ENCODE results near the gene KRT73.

Gene KRT73

DNA sequence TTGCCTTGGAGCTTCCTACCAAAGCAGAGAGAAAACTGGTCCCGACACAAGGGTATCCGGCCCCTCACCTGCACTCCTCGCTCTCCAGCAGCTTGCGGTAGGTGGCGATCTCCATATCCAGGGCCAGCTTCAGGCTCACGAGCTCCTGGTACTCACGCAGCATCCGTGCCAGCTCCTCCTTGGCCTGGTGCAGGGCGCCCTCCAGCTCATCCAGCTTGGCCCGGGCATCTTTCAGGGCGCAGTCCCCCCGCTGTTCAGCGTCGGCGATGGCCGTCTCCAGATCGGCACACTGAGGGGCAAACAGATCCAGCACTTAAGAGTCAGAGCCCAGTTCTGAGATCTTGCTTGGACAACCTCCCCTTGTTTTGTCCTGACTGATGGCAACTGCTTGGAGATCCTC lies 30.8 kb downstream of the KRT73 start:
- 86 to 87% methylated on average over 17 of the region's 17 CpGs for WGBS, 2 experiments
- Histone ChIP-seq H3K36me3 (ENCODE audit: control insufficient read depth, insufficient read depth, low read length) (no peaks in the 10 kb centered on the region), H3K4me3 (ENCODE audit: insufficient read depth, low read depth, low read length) (no peak overlapping the region), H3K27ac (ENCODE audit: insufficient read depth, low read depth, low read length, poor library complexity, severe bottlenecking) (no peak overlapping the region), H3K4me1 (ENCODE audit: control insufficient read depth, insufficient read depth, low read length) (no peaks in the 10 kb centered on the region), H3K9me3 (ENCODE audit: control insufficient read depth, low read length) (no peaks in the 10 kb centered on the region), H3K27me3 (ENCODE audit: control insufficient read depth, insufficient read depth, low read length, poor library complexity, severe bottlenecking) (no peaks in the 10 kb centered on the region)

DNA sequence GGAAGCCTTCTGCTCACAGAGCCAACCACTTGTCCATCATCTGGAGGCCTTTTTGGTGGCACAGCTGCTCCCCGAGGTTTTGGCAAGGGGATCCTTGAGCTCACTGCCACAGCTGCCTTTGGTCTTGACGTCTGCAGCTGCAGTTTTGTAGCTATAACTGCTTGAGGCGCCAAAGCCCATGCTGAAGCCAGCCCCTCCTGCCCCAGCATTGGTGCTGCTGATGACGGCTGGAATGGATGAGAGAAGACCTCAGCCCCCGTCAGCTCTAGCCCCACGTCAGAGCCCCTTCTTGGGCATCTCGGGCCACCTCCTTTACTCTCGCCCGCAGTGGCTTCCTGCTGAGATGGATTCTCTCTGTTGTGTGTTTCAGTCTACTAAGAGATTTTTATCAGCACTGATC lies 32.4 kb downstream of the KRT73 start:
- no peaks in the 10 kb centered on the region for H3K9me3 ChIP-seq (ENCODE audit: control insufficient read depth, low read length)
- H3K4me1 ChIP-seq (ENCODE audit: control insufficient read depth, insufficient read depth, low read length) = no peaks in the 10 kb centered on the region
- WGBS, 2 experiments = 77 to 81% methylated on average over 9 of the region's 9 CpGs
- H3K36me3 ChIP-seq (ENCODE audit: control insufficient read depth, insufficient read depth, low read length) = no peaks in the 10 kb centered on the region
- no peak overlapping the region for H3K27ac ChIP-seq (ENCODE audit: insufficient read depth, low read depth, low read length, poor library complexity, severe bottlenecking)
- no peak overlapping the region for H3K4me3 ChIP-seq (ENCODE audit: insufficient read depth, low read depth, low read length)
- H3K27me3 ChIP-seq (ENCODE audit: control insufficient read depth, insufficient read depth, low read length, poor library complexity, severe bottlenecking) = no peaks in the 10 kb centered on the region

DNA sequence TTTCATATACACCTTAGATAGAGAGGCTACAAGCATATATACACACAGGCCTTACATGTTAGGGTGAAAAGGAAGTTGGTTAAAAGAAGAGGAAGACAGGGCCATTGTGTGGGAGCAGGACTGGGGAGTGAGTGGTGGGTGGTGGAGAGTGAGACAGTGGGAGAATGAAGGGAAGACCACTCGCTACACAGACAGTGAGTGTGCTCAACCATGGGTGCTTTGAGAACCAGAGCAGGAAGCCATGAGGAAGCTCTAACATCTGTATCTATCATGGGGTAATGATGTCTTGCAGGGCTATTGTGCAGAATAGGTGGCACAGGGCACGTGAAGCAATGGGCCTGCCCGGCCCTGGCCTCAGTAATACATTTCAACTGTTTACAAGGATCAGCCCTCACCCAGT lies 33.3 kb downstream of the KRT73 start:
- H3K27ac ChIP-seq (ENCODE audit: insufficient read depth, low read depth, low read length, poor library complexity, severe bottlenecking) = no peak overlapping the region
- H3K36me3 ChIP-seq (ENCODE audit: control insufficient read depth, insufficient read depth, low read length) = no peaks in the 10 kb centered on the region
- H3K9me3 ChIP-seq (ENCODE audit: control insufficient read depth, low read length) = no peaks in the 10 kb centered on the region
- no peaks in the 10 kb centered on the region for H3K27me3 ChIP-seq (ENCODE audit: control insufficient read depth, insufficient read depth, low read length, poor library complexity, severe bottlenecking)
- WGBS, 2 experiments = 86 to 99% methylated on average over 3 of the region's 3 CpGs
- no peaks in the 10 kb centered on the region for H3K4me1 ChIP-seq (ENCODE audit: control insufficient read depth, insufficient read depth, low read length)
- no peak overlapping the region for H3K4me3 ChIP-seq (ENCODE audit: insufficient read depth, low read depth, low read length)

DNA sequence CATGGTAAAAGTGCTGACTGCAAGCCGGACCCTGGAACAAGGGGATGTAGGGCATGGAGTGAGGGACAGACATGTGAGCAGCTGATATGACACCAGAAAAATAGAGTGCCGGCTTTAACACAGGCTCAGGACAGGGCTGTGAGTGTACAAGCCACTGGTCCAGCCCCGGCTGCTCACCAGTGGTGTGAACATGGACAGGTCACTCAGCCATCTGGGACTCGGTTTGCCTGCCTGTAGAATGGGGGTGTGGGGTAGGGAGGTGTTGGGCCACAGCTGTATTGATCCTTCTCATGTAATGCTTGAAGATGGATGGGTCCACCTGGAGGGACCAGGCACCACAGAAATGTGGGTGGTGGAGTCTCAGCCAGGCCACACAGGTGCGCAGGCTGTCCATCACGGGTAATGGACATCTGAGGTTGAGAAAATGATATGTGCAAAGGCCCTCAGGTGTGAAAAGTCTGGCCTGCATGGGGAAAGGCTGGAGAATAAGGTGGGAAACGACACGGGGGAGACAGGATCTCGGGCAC lies 34.1 kb downstream of the KRT73 start:
- Histone ChIP-seq H3K4me1 (ENCODE audit: control insufficient read depth, insufficient read depth, low read length) (no peaks in the 10 kb centered on the region), H3K36me3 (ENCODE audit: control insufficient read depth, insufficient read depth, low read length) (no peaks in the 10 kb centered on the region), H3K27me3 (ENCODE audit: control insufficient read depth, insufficient read depth, low read length, poor library complexity, severe bottlenecking) (no peaks in the 10 kb centered on the region), H3K4me3 (ENCODE audit: insufficient read depth, low read depth, low read length) (no peak overlapping the region), H3K9me3 (ENCODE audit: control insufficient read depth, low read length) (no peaks in the 10 kb centered on the region), H3K27ac (ENCODE audit: insufficient read depth, low read depth, low read length, poor library complexity, severe bottlenecking) (no peak overlapping the region)
- 94% methylated on average over 9 of the region's 9 CpGs for WGBS, 2 experiments

DNA sequence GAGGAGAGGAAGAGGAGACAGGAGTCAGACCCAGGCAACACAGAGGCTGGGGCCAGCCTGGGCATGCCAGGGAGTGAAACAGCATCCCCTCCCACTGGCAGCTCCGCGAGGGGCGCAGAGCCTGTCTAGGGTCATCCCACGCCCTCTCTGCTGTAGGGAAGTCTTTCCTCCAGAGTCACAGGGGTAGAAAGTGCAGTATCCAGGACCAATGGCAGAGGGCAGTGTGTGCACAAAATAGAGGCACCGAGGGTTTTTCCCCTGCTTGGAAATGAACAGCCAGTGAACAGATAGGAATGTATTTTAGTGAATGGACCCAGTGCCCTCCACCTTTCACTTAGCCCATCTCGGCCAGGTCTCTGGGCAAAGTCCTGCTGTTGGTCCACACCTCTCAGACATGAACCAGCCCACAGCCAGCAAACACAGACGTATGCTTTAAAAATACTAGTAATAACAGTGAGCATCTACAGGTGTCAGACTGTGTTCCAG lies 35.3 kb downstream of the KRT73 start:
- Histone ChIP-seq H3K9me3 (ENCODE audit: control insufficient read depth, low read length) (no peaks in the 10 kb centered on the region), H3K4me3 (ENCODE audit: insufficient read depth, low read depth, low read length) (no peak overlapping the region), H3K27me3 (ENCODE audit: control insufficient read depth, insufficient read depth, low read length, poor library complexity, severe bottlenecking) (no peaks in the 10 kb centered on the region), H3K36me3 (ENCODE audit: control insufficient read depth, insufficient read depth, low read length) (no peaks in the 10 kb centered on the region), H3K27ac (ENCODE audit: insufficient read depth, low read depth, low read length, poor library complexity, severe bottlenecking) (no peak overlapping the region), H3K4me1 (ENCODE audit: control insufficient read depth, insufficient read depth, low read length) (no peaks in the 10 kb centered on the region)
- whole genome bisulfite sequencing, 2 experiments = 21 to 23% methylated on average over 7 of the region's 7 CpGs

DNA sequence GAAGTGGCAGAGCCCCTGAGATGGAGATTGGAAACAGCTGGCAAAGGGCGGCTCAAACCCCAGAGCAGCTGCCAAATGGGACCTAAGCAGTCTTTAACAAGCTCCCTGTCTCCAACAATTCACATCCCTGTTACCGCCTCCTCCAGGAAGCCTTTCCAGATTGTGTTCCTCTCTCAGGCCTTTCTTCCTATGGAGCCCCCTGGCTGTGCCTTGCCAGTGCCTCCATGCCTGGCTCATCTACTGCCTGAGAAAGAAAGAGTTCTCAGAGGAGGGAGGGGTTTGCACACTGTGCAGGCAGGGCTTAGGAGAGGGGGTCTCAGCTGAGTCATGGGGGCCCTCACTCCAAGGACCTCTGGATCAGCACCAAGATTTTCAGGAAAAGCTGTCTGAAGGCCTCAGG lies 35.9 kb downstream of the KRT73 start:
- no peaks in the 10 kb centered on the region for H3K36me3 ChIP-seq (ENCODE audit: control insufficient read depth, insufficient read depth, low read length)
- WGBS, 2 experiments = 66 to 79% methylated on average over 2 of the region's 2 CpGs
- H3K9me3 ChIP-seq (ENCODE audit: control insufficient read depth, low read length) = no peaks in the 10 kb centered on the region
- no peak overlapping the region for H3K4me3 ChIP-seq (ENCODE audit: insufficient read depth, low read depth, low read length)
- no peaks in the 10 kb centered on the region for H3K27me3 ChIP-seq (ENCODE audit: control insufficient read depth, insufficient read depth, low read length, poor library complexity, severe bottlenecking)
- H3K27ac ChIP-seq (ENCODE audit: insufficient read depth, low read depth, low read length, poor library complexity, severe bottlenecking) = no peak overlapping the region
- H3K4me1 ChIP-seq (ENCODE audit: control insufficient read depth, insufficient read depth, low read length) = no peaks in the 10 kb centered on the region

DNA sequence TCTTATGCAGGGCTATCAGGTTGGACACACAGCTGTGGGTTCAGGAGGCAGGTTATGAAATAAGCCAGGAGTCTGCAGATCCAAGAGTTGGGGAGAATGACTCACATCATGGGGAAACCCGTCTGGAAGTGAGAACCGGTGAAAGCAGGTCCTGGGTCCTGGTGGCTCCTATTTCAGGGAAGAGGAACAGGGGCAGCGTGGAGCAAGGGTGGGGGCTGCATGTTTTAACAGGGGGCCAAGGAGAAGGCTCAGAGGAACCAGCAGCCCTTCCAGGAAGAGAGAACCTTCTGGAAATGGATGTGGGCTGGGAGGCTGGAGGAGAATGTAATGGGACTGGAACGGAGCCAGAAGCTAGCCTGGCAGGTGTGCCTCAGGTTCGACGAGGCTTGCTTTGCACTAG lies 36.9 kb downstream of the KRT73 start:
- 94 to 96% methylated on average over 6 of the region's 6 CpGs for WGBS, 2 experiments
- H3K4me3 ChIP-seq (ENCODE audit: insufficient read depth, low read depth, low read length) = no peak overlapping the region
- no peaks in the 10 kb centered on the region for H3K9me3 ChIP-seq (ENCODE audit: control insufficient read depth, low read length)
- H3K27ac ChIP-seq (ENCODE audit: insufficient read depth, low read depth, low read length, poor library complexity, severe bottlenecking) = no peak overlapping the region
- H3K27me3 ChIP-seq (ENCODE audit: control insufficient read depth, insufficient read depth, low read length, poor library complexity, severe bottlenecking) = no peaks in the 10 kb centered on the region
- no peaks in the 10 kb centered on the region for H3K4me1 ChIP-seq (ENCODE audit: control insufficient read depth, insufficient read depth, low read length)
- no peaks in the 10 kb centered on the region for H3K36me3 ChIP-seq (ENCODE audit: control insufficient read depth, insufficient read depth, low read length)

DNA sequence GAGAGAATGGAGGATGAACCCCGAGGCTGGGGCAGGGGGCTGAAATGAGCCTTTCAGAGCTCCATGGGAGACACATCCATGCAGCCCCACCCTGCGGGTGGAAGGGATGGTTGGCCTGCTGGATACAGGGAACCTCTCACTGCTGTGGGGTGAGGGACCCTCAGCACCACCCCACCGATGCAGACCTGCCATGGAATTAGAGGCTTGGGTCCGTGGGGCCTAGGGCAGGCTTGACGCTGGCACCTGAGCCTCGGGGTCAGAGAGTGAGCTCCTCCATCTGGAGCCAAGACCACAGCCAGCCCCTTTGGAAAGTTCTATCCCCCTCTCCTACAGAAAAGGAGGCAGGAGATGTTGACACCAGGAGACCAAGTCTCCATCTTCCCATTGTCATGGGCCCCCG lies 37.3 kb downstream of the KRT73 start:
- H3K27ac ChIP-seq (ENCODE audit: insufficient read depth, low read depth, low read length, poor library complexity, severe bottlenecking) = no peak overlapping the region
- no peaks in the 10 kb centered on the region for H3K9me3 ChIP-seq (ENCODE audit: control insufficient read depth, low read length)
- 94% methylated on average over 7 of the region's 7 CpGs for WGBS, 2 experiments
- H3K4me1 ChIP-seq (ENCODE audit: control insufficient read depth, insufficient read depth, low read length) = no peaks in the 10 kb centered on the region
- H3K36me3 ChIP-seq (ENCODE audit: control insufficient read depth, insufficient read depth, low read length) = no peaks in the 10 kb centered on the region
- H3K27me3 ChIP-seq (ENCODE audit: control insufficient read depth, insufficient read depth, low read length, poor library complexity, severe bottlenecking) = no peaks in the 10 kb centered on the region
- no peak overlapping the region for H3K4me3 ChIP-seq (ENCODE audit: insufficient read depth, low read depth, low read length)

DNA sequence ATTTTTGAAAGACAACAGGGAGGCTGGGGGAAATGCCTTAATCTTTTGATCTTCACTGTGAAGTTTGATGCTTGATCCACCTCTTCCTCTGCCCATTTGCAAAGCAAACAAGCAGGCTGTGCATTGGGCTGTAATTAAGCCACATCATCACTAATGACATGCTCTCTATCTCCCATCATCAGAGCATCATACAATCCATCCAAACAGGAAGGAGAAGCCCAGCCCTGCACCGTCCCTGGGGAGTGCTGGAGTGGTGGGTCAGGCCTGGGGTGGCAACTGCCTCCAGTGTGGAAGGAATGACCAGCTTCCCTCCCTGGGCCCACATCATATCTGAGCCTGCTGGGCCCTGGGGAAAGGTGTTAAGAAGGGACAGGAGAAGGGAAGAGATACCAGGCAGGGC lies 37.9 kb downstream of the KRT73 start:
- no peaks in the 10 kb centered on the region for H3K27me3 ChIP-seq (ENCODE audit: control insufficient read depth, insufficient read depth, low read length, poor library complexity, severe bottlenecking)
- H3K36me3 ChIP-seq (ENCODE audit: control insufficient read depth, insufficient read depth, low read length) = no peaks in the 10 kb centered on the region
- no peaks in the 10 kb centered on the region for H3K9me3 ChIP-seq (ENCODE audit: control insufficient read depth, low read length)
- 93 to 100% methylated on average over 1 of the region's 1 CpG for WGBS, 2 experiments
- no peak overlapping the region for H3K4me3 ChIP-seq (ENCODE audit: insufficient read depth, low read depth, low read length)
- H3K4me1 ChIP-seq (ENCODE audit: control insufficient read depth, insufficient read depth, low read length) = no peaks in the 10 kb centered on the region
- H3K27ac ChIP-seq (ENCODE audit: insufficient read depth, low read depth, low read length, poor library complexity, severe bottlenecking) = no peak overlapping the region

DNA sequence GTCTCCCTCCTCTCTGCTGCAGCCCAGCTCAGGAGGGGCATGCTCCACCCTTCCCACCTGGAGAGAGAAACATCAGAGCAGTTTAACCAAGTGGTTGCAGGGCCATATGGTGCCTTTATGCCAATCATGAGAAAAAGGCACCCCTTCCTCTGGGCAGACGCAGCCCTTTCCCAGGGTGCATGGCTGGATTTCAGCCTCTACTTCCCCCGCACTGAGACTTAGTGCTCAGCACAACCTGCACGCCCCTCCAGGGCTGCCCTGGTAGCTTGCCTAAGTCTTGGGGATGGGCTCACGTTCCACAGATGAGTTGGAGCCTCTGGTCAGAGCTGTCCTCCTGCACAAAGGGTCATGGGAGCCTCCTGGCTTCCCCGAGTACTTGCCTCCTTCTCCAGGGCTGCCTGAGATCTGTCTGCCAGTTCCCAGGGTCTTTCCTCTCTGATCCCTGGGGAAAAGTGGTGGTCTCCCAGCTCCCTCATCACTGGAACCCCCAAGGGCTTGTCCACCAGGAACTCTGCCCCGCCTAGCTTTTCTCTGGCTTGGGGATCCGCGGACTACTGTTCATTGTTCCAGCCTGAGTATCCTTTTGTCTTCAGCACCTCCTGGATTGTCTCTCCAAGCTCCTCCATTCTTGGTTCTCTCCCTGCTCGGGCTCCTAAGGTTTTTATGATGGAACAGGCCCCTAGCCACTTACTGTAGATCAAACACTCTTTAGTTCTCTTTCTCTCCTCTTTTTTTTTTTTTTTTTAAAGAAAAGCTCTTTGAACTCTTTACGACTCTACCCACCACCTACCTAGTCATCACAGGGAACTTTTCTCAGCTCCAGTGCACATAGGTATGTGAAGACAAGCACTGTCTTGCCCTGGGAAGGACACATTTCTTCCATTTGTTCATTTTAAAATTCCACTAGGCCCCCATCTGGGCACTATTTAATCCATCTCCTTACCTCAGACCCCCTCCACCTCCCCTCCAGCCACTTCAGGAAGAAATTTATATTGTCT lies 38.6 kb downstream of the KRT73 start:
- Histone ChIP-seq H3K4me1 (ENCODE audit: control insufficient read depth, insufficient read depth, low read length) (no peaks in the 10 kb centered on the region), H3K27me3 (ENCODE audit: control insufficient read depth, insufficient read depth, low read length, poor library complexity, severe bottlenecking) (no peaks in the 10 kb centered on the region), H3K27ac (ENCODE audit: insufficient read depth, low read depth, low read length, poor library complexity, severe bottlenecking) (no peak overlapping the region), H3K36me3 (ENCODE audit: control insufficient read depth, insufficient read depth, low read length) (no peaks in the 10 kb centered on the region), H3K9me3 (ENCODE audit: control insufficient read depth, low read length) (no peaks in the 10 kb centered on the region), H3K4me3 (ENCODE audit: insufficient read depth, low read depth, low read length) (no peak overlapping the region)
- WGBS, 2 experiments = 87 to 88% methylated on average over 10 of the region's 10 CpGs

All from ectodermal cell (in vitro differentiated cells).